Renal cortex interstitium (tissue), 11 donors: Measurements from ENCODE around the gene CACNB1. TPM values are rescaled to one million over a fixed set of nuclear protein-coding genes. Genes with fewer than 3 reads are reported as not detected.
A peak's percentile ranks its signal among the peaks of the same experiment; 100 is the strongest.

Experiments used
- DNase-seq, 11 donors: peaks; one replicate each; pipeline ENCODE4 v3.0.0-alpha.2; 2013; ENCODE audit warnings: low read depth in 9 of 11, low spot score in 4 of 11; ENCODE audit errors: extremely low read depth in 1 of 11
- polyA plus RNA-seq, 3 donors: library from polyadenylated mRNA; unstranded; fragments of 120-200 nt; gene quantifications; one replicate each; pipeline ENCODE4 v1.2.1, GENCODE V29; 2013; ENCODE audit not compliant: insufficient read length in 3 of 3

Gene CACNB1
- polyA plus RNA-seq, 3 donors, result 8.8 to 13.3 (median 9.6) TPM

- DNase-seq, result no peak
These were observed 31.6 kb downstream of the CACNB1 start, which contains the start of gene ARL5C for GRCh38 chr17:39165841-39166349. TSS of gene ARL5C (minus strand) at chr17:39166161. CDS start at chr17:39165760, 401 bp downstream.

DNA sequence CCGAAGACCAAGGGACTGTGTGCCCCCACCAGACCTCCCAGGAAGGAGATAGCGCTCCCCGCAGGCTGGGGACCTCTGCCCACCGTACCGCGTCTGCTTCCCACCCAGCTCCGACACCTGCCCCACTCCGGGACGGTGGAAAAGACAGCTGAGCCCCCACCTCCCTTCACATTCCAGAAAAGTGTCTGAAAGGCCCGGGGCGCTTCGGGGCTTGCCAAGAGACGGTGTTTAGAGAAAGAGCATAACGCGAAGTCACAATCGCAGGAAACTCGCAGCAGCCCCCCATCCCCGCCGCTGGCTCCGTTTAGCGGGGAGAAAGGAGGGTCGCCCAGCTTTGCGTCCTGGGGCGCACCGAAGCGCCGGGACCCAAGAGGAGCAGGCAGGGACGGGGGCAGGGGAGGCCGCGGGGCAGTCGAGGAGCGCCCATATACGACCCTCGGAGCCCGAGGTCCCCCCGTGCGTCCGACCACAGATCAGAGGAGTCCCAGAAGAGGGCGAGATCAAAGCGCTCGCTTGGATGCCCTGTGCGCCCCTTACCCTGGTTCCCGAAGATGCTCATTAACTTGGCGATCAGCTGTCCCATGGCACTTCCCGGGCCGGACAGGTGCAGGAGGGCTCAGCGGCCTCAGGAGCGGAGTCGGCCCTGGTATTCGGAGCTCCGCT, 32.2 kb downstream of the CACNB1 start:
- DNase-seq, result no peak

GRCh38 chr17:39164675-39165143, 32.8 kb downstream of the CACNB1 start:
- peak; percentile 69 to 89 (median 84) for DNase-seq

- no peak for DNase-seq
These were observed 35.5 kb downstream of the CACNB1 start for GRCh38 chr17:39161962-39162361.

DNA sequence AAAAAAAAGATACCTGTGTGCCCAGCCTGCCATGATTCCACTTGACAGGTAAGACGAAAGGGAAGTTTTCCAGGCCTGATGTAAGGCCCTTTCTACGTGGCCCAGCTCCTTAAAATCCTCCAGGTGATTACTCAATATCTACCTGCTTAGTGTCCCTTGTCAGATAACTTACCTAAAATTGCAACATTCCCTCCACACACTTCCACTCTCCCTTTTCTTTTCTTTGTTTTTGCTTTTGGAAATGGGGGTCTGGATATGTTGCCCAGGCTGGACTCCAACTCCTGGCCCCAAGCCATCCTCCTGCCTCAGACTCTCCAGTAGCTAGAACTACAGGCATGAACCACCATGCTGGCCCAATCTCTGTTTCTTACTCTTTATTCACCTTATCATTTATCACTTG, 38.8 kb downstream of the CACNB1 start:
- no peak for DNase-seq

GRCh38 chr17:39156491-39156890, 41.0 kb downstream of the CACNB1 start:
- DNase-seq, result no peak

GRCh38 chr17:39155654-39156053, 41.8 kb downstream of the CACNB1 start:
- DNase-seq, result no peak

- peak; percentile 81 to 90 (median 86) for DNase-seq
These were observed 43.8 kb downstream of the CACNB1 start for GRCh38 chr17:39153599-39154051.

DNA sequence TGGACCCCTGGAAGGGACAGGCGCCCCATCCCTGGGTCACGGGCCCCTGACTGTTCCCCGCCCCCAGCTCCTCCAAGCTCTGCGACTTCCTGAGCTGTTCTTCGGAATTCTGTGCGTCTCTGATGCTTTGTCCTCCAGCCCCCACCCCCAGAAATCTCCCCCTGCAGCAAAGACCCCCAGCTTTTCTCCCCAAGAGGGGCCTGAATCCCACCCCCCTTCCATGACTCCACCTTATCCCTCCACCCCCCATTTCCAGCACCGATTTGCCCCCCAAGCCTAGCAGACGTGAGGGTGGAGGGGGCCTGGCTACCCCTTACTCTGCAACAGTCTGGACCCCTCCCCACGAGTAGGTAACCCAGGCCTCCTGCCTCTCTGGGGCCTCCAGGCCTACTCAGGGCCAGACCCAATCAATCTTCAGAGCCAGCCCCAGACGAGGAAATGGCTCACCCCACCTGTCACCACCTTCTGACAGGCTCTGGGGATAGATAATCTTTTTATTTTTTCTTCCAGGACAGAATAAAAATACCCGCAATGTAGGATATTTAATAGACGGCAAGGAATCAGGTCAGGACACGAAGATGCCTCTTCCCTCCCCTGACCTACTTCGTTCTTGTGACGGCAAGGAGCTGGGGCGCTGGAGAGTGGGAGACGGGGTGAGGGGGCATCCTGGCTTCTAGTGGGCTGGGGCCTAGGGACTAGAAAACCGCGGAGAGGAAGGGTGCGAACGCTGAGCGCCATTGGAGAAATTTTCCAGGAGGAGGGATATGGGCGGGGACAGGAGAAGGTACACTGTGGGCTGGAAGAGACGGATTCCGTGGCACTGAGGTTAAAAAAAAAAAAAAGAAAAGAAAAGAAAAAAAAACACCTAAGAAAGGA, 45.3 kb downstream of the CACNB1 start:
- DNase-seq, result no peak

DNA sequence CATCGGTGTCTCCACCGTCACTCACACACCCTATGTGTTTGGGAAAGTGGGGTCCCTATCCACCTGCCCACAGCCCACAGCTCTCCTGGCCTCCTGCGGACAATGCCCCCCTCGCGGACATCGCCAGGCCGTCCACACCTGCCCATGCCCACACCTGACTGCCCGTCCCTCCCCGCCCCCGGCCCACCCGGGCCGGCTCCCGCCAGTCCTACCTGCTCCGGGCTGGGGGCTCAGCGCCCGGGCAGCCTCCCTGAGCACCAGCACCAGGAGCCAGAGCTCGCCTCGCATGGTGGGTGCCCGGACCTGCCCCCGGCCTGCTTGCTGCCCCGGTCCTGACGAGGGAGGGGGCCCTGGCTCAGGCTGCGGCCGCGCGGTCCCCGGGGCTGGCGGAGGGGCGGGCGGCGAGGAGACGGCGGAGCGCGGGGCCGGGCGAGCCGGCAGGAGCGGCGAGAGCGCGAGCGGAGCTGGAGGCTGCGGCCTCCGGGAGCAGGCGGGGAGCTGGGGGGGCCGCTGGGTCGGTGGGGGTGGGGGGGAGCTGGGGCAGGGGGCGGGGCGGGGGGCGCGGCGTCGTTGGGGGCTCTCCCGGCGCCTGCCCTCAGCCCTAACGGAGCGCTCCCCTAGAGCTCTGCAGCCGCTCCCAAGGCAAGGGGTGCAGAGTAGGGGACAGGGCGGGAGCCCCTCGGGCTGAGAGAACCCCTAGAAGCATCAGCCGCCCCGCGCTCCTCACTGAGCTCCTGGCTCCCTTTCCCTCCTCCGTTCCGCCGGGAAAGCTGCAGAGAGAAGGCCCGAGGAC, 46.1 kb downstream of the CACNB1 start, which contains the start of gene PLXDC1:
Gene PLXDC1 (minus strand): TSS at position 488 of the 793 bp plus-strand sequence. CDS start 200 bp downstream, at position 288.
- no peak for DNase-seq

DNA sequence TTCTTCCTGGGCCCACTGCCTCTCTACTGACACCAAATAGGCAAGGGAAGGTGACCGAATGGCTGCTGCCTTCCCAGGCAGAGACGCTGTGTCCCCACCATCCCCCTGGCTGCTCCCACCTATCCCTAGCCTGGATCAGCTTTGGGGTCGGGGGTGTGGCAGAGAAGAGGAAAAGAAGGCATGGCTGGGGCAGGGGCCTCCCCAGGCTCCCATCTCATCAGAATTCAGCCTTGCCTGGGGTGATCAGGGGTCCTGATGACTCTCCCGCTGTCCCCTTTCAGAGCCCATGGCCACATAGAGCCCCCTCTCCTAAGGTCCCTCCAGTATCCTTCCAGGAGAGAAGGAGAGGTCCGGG, 46.7 kb downstream of the CACNB1 start:
- no peak for DNase-seq

DNA sequence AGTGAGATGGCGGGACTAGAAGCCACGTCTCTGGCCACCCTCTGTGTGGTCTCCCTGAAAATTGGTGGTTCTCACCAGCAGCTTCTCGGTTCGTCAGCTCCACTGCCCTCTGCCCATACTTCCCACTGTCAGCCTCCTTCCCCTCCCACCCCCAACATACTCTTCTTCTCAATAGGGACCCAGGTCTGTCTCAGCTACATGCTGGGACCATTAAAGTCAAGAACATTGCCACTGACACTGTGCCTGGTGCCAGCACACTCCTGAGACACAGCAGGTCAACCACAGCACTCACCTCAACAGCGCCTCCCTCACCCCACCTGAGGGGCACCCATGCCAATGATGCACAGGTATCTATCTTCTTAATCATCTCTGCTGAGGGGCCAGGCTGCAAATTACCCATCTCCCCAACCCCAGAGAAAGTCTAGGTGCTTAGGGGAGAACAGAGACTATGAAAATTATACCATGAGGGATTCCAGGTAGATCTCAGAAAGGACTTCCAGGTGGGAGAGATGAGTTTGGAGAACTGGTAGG, 47.3 kb downstream of the CACNB1 start:
- no peak for DNase-seq

- DNase-seq, result no peak
These were observed 50.0 kb downstream of the CACNB1 start for GRCh38 chr17:39147221-39148185.

- DNase-seq, result no peak
These were observed 51.2 kb downstream of the CACNB1 start for GRCh38 chr17:39146273-39146672.

GRCh38 chr17:39145143-39145542, 52.3 kb downstream of the CACNB1 start:
- no peak for DNase-seq

- no peak for DNase-seq
These were observed 53.0 kb downstream of the CACNB1 start for GRCh38 chr17:39144416-39144840.

- DNase-seq, result no peak
These were observed 53.8 kb downstream of the CACNB1 start for GRCh38 chr17:39143552-39144093.
